GM12878 (cell line): Measurements from ENCODE around the gene CSRP1. TPM values are rescaled to one million over a fixed set of nuclear protein-coding genes. Genes with fewer than 3 reads are reported as not detected.

Experiments used
- ATAC-seq: fragments of 200-7000 bp; cut with Tn5 transposase; 3 replicates; pipeline ENCODE4 v1.9.1; 2020; ENCODE audit warnings: mild to moderate bottlenecking, moderate library complexity
- BruUV-seq: library from RNA; stranded (reverse); fragments of 400-500 nt; replicated peaks from 2 replicates; lab custom pipeline; 2021; lab: Mats Ljungman, UMichigan
- CTCF ChIA-PET: fragments of 300-600 bp; sonication (Branson Sonifier 250); formaldehyde crosslinking; extraction: SDS; loops from one replicate; lab custom pipeline; 2021; ENCODE audit warnings: inconsistent platforms; lab: Yijun Ruan, JAX
- POLR2A ChIA-PET: fragments of 350-600 bp; formaldehyde crosslinking; extraction: SDS; loops from one replicate; lab custom pipeline; 2021; ENCODE audit warnings: inconsistent platforms; lab: Charles Lee
- RAD21 ChIA-PET: fragments of 300-600 bp; sonication (Branson Sonifier 250); formaldehyde crosslinking; loops from one replicate; lab custom pipeline; 2023; ENCODE audit warnings: antibody characterized with exemption; ENCODE audit not compliant: unreplicated experiment; lab: Charles Lee
- SMC1A ChIA-PET: fragments of 300-600 bp; sonication (Branson Sonifier 250); formaldehyde crosslinking; loops from one replicate; lab custom pipeline; 2023; ENCODE audit not compliant: unreplicated experiment, uncharacterized antibody; lab: Charles Lee
- DNase-seq: peaks from one replicate; pipeline ENCODE4 v3.0.0-alpha.2; 2011; ENCODE audit warnings: low read depth, low spot score
- FAIRE-seq: peaks from 3 replicates; lab custom pipeline; 2011; peaks lifted over from hg19 to GRCh38; lab: Jason Lieb, UNC
- H2AFZ ChIP-seq: 2 replicates; pipeline ENCODE4 v1.6.0; 2011; ENCODE audit warnings: low read depth, low read length, control low read depth; ENCODE audit not compliant: control insufficient read depth
- H3K27ac ChIP-seq: 2 replicates; pipeline ENCODE4 v1.5.1; 2011; ENCODE audit warnings: control low read depth; ENCODE audit not compliant: control insufficient read depth, insufficient read depth
- H3K27me3 ChIP-seq, 2 experiments: replicated peaks in 1 of 2; 2 replicates each; pipeline versions ENCODE4 v1.6.0 to v1.6.1; 2011; ENCODE audit warnings: low read length in 1 of 2; ENCODE audit not compliant: control insufficient read depth in 2 of 2, insufficient read depth in 2 of 2
- H3K36me3 ChIP-seq, 2 experiments: 2 replicates each; pipeline ENCODE4 v1.5.1; 2011; ENCODE audit warnings: low read length in 1 of 2; ENCODE audit not compliant: control insufficient read depth in 2 of 2, insufficient read depth in 2 of 2
- H3K4me1 ChIP-seq: 2 replicates; pipeline ENCODE4 v1.6.1; 2011; ENCODE audit warnings: mild to moderate bottlenecking, low read length, moderate library complexity, mixed read lengths; ENCODE audit not compliant: control insufficient read depth, insufficient read depth
- H3K4me2 ChIP-seq: 2 replicates; pipeline ENCODE4 v1.6.0; 2011; ENCODE audit warnings: control low read depth; ENCODE audit not compliant: control insufficient read depth, insufficient read depth
- H3K4me3 ChIP-seq: fragments of 200-600 bp; sonication (generic); 2 replicates; pipeline ENCODE4 v1.5.1; 2016
- H3K79me2 ChIP-seq: 2 replicates; pipeline ENCODE4 v1.6.0; 2011; ENCODE audit warnings: low read length; ENCODE audit not compliant: control insufficient read depth, insufficient read depth
- H3K9ac ChIP-seq: 2 replicates; pipeline ENCODE4 v1.8.0; 2011; ENCODE audit warnings: low read length, control low read depth, mixed read lengths; ENCODE audit not compliant: control insufficient read depth, insufficient read depth
- H3K9me3 ChIP-seq: replicated peaks from 3 replicates; pipeline ENCODE4 v1.5.1; 2011; ENCODE audit warnings: mild to moderate bottlenecking, low read length; ENCODE audit not compliant: control insufficient read depth, insufficient read depth
- H4K20me1 ChIP-seq: 2 replicates; pipeline ENCODE4 v1.6.0; 2011; ENCODE audit not compliant: control insufficient read depth, insufficient read depth
- BCL3 ChIP-seq: IDR thresholded peaks from 2 replicates; pipeline ENCODE4 v1.6.1; 2011; ENCODE audit warnings: borderline replicate concordance, low read depth, mild to moderate bottlenecking, moderate library complexity, low read length; ENCODE audit not compliant: insufficient read depth, poor library complexity, severe bottlenecking
- FOS ChIP-seq: IDR thresholded peaks from 3 replicates; pipeline ENCODE4 v1.6.1; 2011; ENCODE audit warnings: borderline replicate concordance; ENCODE audit not compliant: insufficient read length; ENCODE audit errors: extremely low read depth
- MTA2 ChIP-seq: fragments of 450-650 bp; IDR thresholded peaks from 2 replicates; pipeline ENCODE4 v1.6.1; 2016; ENCODE audit warnings: low read depth, mild to moderate bottlenecking, moderate library complexity
- MYB ChIP-seq: fragments of 150-350 bp; IDR thresholded peaks from 2 replicates; pipeline ENCODE4 v1.6.1; 2014; ENCODE audit warnings: mild to moderate bottlenecking, low read depth, low read length, borderline replicate concordance
- PKNOX1 ChIP-seq: fragments of 450-650 bp; IDR thresholded peaks from 2 replicates; pipeline ENCODE4 v1.6.1; 2016; ENCODE audit warnings: mild to moderate bottlenecking
- RCOR1 ChIP-seq: conservative IDR thresholded peaks from 2 replicates; pipeline ENCODE4 v1.6.1; 2012; ENCODE audit warnings: low read depth, low read length, improper control_type of control experiment
- SRF ChIP-seq, 2 experiments: IDR thresholded peaks; 2 replicates each; pipeline ENCODE4 v1.6.1; 2011; ENCODE audit warnings: low read depth in 2 of 2, low read length in 2 of 2, mild to moderate bottlenecking in 1 of 2, moderate library complexity in 1 of 2
- SUPT20H ChIP-seq: IDR thresholded peaks from 2 replicates; pipeline ENCODE4 v1.6.1; 2011; ENCODE audit warnings: low read depth, mild to moderate bottlenecking, low read length, moderate library complexity, borderline replicate concordance; ENCODE audit not compliant: control insufficient read depth
- SUZ12 ChIP-seq: fragments of 200-600 bp; sonication (generic); IDR thresholded peaks from one replicate; pipeline ENCODE4 v1.6.1; 2018; ENCODE audit warnings: antibody characterized with exemption, mild to moderate bottlenecking; ENCODE audit not compliant: unreplicated experiment
- ZBTB4 ChIP-seq: fragments of 450-650 bp; formaldehyde crosslinking; IDR thresholded peaks from 2 replicates; pipeline ENCODE4 v1.4.0; 2022; ENCODE audit warnings: mild to moderate bottlenecking, moderate library complexity
- ZNF687 ChIP-seq: fragments of 450-650 bp; IDR thresholded peaks from 2 replicates; pipeline ENCODE4 v1.6.1; 2017; ENCODE audit warnings: mild to moderate bottlenecking, moderate library complexity
- WGBS: methylation state at CpG from one replicate; pipeline ENCODE4 v1.1.6; 2016; ENCODE audit warnings: low lambda C conversion rate; ENCODE audit not compliant: insufficient replicate concordance, insufficient coverage; ENCODE audit errors: missing lambda C conversion rate; 5-methylcytosine and 5-hydroxymethylcytosine counted together
- in situ Hi-C: fragments of 300-500 bp; cut with MboI; formaldehyde crosslinking; loops from 9 replicates; pipeline ENCODE4 v1.14.3; 2018; ENCODE audit warnings: mixed read lengths
- intact Hi-C: fragments of 100-400 bp; cut with micrococcal nuclease; formaldehyde crosslinking; loops from one replicate; pipeline ENCODE4 v1.14.2; 2022; ENCODE audit not compliant: unreplicated experiment
- polyA plus RNA-seq, 11 experiments: library from polyadenylated mRNA; depleted of rRNA in 4 of 11; unstranded in 6 of 11; stranded (reverse) in 5 of 11; fragments of >200 nt; fragmentation: Nextera tagmentation in 4 of 11; fragmentation: Illumina TruSeq in 1 of 11; extraction: Ambion mirVana in 4 of 11; extraction: Trizol in 1 of 11; gene quantifications; 1 replicate in 1 of 11; 2 replicates in 10 of 11; pipeline versions ENCODE4 v1.2.1 to v1.2.3, GENCODE V29; 2011 to 2016; ENCODE audit warnings: inconsistent platforms in 2 of 11, missing spikeins in 2 of 11, low read depth in 1 of 11
- total RNA-seq, 4 experiments: library from RNA; depleted of rRNA in 3 of 4; stranded (reverse); fragments of >200 nt in 3 of 4; fragmentation: Illumina TruSeq in 1 of 4; extraction: Trizol in 1 of 4; gene quantifications; 2 replicates each; pipeline versions ENCODE4 v1.2.1 to v1.2.3, GENCODE V29; 2013 to 2021

The CSRP1 gene
- total and polyA plus RNA-seq, 10 of the 15 experiments (the other 5 are each of a cell fraction or from before 2014, with no cell fraction given), result 23.4 to 99.2 (median 80.7) TPM

GRCh38 chr1:201537467-201537866, 30.5 kb upstream of the CSRP1 start:
- FAIRE-seq, result no peak
- Histone ChIP-seq H3K27me3 (peaks cover 13 to 31% of the 10 kb centered on the region in 2 experiments), H4K20me1 (0 out of 2 replicates have a peak, but pooled peaks cover 5% of the 10 kb centered on the region), H3K4me3 (no peak overlapping the region), H3K79me2 (no peaks in the 10 kb centered on the region), H3K4me2 (no peak overlapping the region), H3K9me3 (no peaks in the 10 kb centered on the region), H2AFZ (no peak overlapping the region), H3K36me3 (no peaks in the 10 kb centered on the region), H3K9ac (no peak overlapping the region), H3K4me1 (no peaks in the 10 kb centered on the region), H3K27ac (no peak overlapping the region)
- POLR2A ChIA-PET, result no interaction called here
- in situ Hi-C loops, result no loop called here
- intact Hi-C loops, result no loop called here
- SMC1A ChIA-PET, result interaction anchor here (0.6 kb wide), 1 partner anchor 11 kb away, joined by 3 read pairs; no protein-coding TSS in a partner anchor
- RAD21 ChIA-PET, result interaction anchor here (0.7 kb wide), 1 partner anchor 9 kb away, joined by 3 read pairs; no protein-coding TSS in a partner anchor
- CTCF ChIA-PET, result interaction anchor here (0.7 to 2.2 kb wide), 5 partner anchors 12 to 256 kb away, joined by 3 to 9 read pairs (median 3); no protein-coding TSS in a partner anchor
- no TSS peak for BruUV-seq
- DNase-seq, result no peak
- 93% methylated on average over 4 of the region's 4 CpGs for WGBS
- ATAC-seq, result no peak
- no peak for TF ChIP-seq RCOR1
- no peak for TF ChIP-seq MTA2
- no peak for TF ChIP-seq SRF (IDR thresholded peaks at IDR 0.05; ENCODE audit: low read depth in 2 of 2, low read length in 2 of 2)
- TF ChIP-seq BCL3, result no peak
- no peak for TF ChIP-seq ZBTB4 (CRISPR knock-in tag)
- TF ChIP-seq SUPT20H, result no peak
- no peak for TF ChIP-seq ZNF687
- TF ChIP-seq FOS, result no peak
- no peak for TF ChIP-seq PKNOX1
- TF ChIP-seq SUZ12, result no peak
- no peak for TF ChIP-seq MYB
